CD4-positive, alpha-beta T cell (primary cell): ENCODE data around the gene METTL24. TPM values are rescaled to one million over a fixed set of nuclear protein-coding genes. Genes with fewer than 3 reads are reported as not detected.
A peak's percentile ranks its signal among the peaks of the same experiment; 100 is the strongest.

Experiments used
- ATAC-seq: fragments of 200-7000 bp; cut with Tn5 transposase; one replicate; pipeline ENCODE4 v1.10.0; 2022; ENCODE audit warnings: mild to moderate bottlenecking; ENCODE audit not compliant: poor library complexity
- CTCF ChIA-PET: fragments of 350-600 bp; sonication (Branson Sonifier 250); formaldehyde crosslinking; loops from one replicate; lab custom pipeline; 2021; ENCODE audit warnings: antibody characterized with exemption, inconsistent platforms; lab: Charles Lee
- POLR2A ChIA-PET: fragments of 350-600 bp; sonication (Branson Sonifier 250); formaldehyde crosslinking; loops from one replicate; lab custom pipeline; 2021; ENCODE audit warnings: antibody characterized with exemption, inconsistent platforms; lab: Charles Lee
- DNase-seq, 14 experiments: peaks; one replicate each; pipeline ENCODE4 v3.0.0-alpha.2; 2013 to 2020; ENCODE audit warnings: mixed read lengths in 2 of 14
- H3K27ac ChIP-seq, 2 donors: one replicate each; pipeline versions ENCODE4 v1.5.1 to v1.7.0; 2013; ENCODE audit warnings: low read length in 2 of 2, low read depth in 1 of 2, mild to moderate bottlenecking in 1 of 2
- H3K27me3 ChIP-seq, 2 experiments: 1 replicate in 1 of 2; 2 replicates in 1 of 2; pipeline versions ENCODE4 v1.6.1 to v1.7.0; 2013; ENCODE audit warnings: low read length in 2 of 2, control low read depth in 1 of 2, mild to moderate bottlenecking in 1 of 2, moderate library complexity in 1 of 2; ENCODE audit not compliant: insufficient read depth in 2 of 2, control insufficient read depth in 1 of 2
- H3K36me3 ChIP-seq: one replicate; pipeline ENCODE4 v1.6.1; 2013; ENCODE audit warnings: low read length, control low read depth; ENCODE audit not compliant: insufficient read depth
- H3K4me1 ChIP-seq: one replicate; pipeline ENCODE4 v1.6.1; 2013; ENCODE audit warnings: low read length, control low read depth; ENCODE audit not compliant: insufficient read depth
- H3K4me3 ChIP-seq: one replicate; pipeline ENCODE4 v1.5.1; 2013; ENCODE audit warnings: mild to moderate bottlenecking, low read length, moderate library complexity
- H3K9me3 ChIP-seq, 2 experiments: 1 replicate in 1 of 2; 2 replicates in 1 of 2; pipeline versions ENCODE4 v1.6.1 to v1.7.0; 2013; ENCODE audit warnings: low read length in 2 of 2, mild to moderate bottlenecking in 2 of 2, control low read depth in 1 of 2, moderate library complexity in 1 of 2; ENCODE audit not compliant: control insufficient read depth in 1 of 2, insufficient read depth in 1 of 2
- H3K27ac Mint-ChIP-seq: one replicate; pipeline ENCODE4 v1.8.0; 2020; ENCODE audit warnings: mixed read lengths
- H3K27me3 Mint-ChIP-seq: one replicate; pipeline ENCODE4 v1.8.0; 2021; ENCODE audit warnings: mixed read lengths
- H3K36me3 Mint-ChIP-seq: one replicate; pipeline ENCODE4 v1.8.0; 2021; ENCODE audit warnings: low read depth, mixed read lengths
- H3K4me1 Mint-ChIP-seq: one replicate; pipeline ENCODE4 v1.8.0; 2021; ENCODE audit warnings: low read depth, mixed read lengths
- H3K4me3 Mint-ChIP-seq: one replicate; pipeline ENCODE4 v1.8.0; 2020; ENCODE audit warnings: mild to moderate bottlenecking, mixed read lengths
- H3K9me3 Mint-ChIP-seq: one replicate; pipeline ENCODE4 v1.8.0; 2020; ENCODE audit warnings: mixed read lengths
- CTCF ChIP-seq: fragments of 200-600 bp; IDR thresholded peaks from one replicate; pipeline ENCODE4 v1.8.0; 2022; ENCODE audit warnings: antibody characterized with exemption, mild to moderate bottlenecking
- intact Hi-C, 2 experiments: fragments of 100-400 bp; cut with DNase I in 1 of 2; cut with micrococcal nuclease in 1 of 2; formaldehyde crosslinking; loops; one replicate each; pipeline versions ENCODE4 v1.15.1 to v1.9.0; 2023 to 2025; cut with DNase I, micrococcal nuclease
- total RNA-seq, 174 experiments: library from RNA in 2 of 174; stranded (reverse) in 2 of 174; gene quantifications; one replicate each; pipeline ENCODE4 v1.2.3 and lab custom pipeline; 2021 to 2026

Gene METTL24
- total RNA-seq, 2 experiments from 2014 or later: not detected

GRCh38 chr6:110366256-110366655, 8.1 kb upstream of the METTL24 start:
- Mint-ChIP-seq H3K9me3 (no peaks in the 10 kb centered on the region), H3K4me3 (peak overlapping the region; percentile 9), H3K27me3 (peaks cover 16% of the 10 kb centered on the region), H3K36me3 (no peaks in the 10 kb centered on the region), H3K4me1 (peaks cover 42% of the 10 kb centered on the region), H3K27ac (peak overlapping the region; percentile 50)
- ChIA-PET POLR2A (interaction anchor here (0.7 to 2.4 kb wide), 4 partner anchors 9 to 916 kb away, joined by 3 to 14 read pairs (median 3); no protein-coding TSS in a partner anchor), CTCF (no interaction called here)
- Histone ChIP-seq H3K4me1 (peaks cover 15% of the 10 kb centered on the region), H3K36me3 (no peaks in the 10 kb centered on the region), H3K27ac (no peak overlapping the region), H3K9me3 (no peaks in the 10 kb centered on the region), H3K27me3 (peaks cover 0 to 3% of the 10 kb centered on the region in 2 experiments), H3K4me3 (no peak overlapping the region)
- intact Hi-C loops: no loop called here
- ATAC-seq: no peak
- peak in 2 of 14 experiments; percentile 20 to 29 for DNase-seq
- no peak for TF ChIP-seq CTCF

GRCh38 chr6:110364364-110365105, 6.4 kb upstream of the METTL24 start:
- H3K36me3 ChIP-seq: no peaks in the 10 kb centered on the region
- no peak overlapping the region for H3K27ac Mint-ChIP-seq
- CTCF ChIA-PET: no interaction called here
- DNase-seq (no peak), ATAC-seq (no peak)
- no peak overlapping the region for H3K4me3 Mint-ChIP-seq
- no peak overlapping the region for H3K4me3 ChIP-seq
- no peaks in the 10 kb centered on the region for H3K9me3 Mint-ChIP-seq
- no peaks in the 10 kb centered on the region for H3K36me3 Mint-ChIP-seq
- POLR2A ChIA-PET: interaction anchor here (1.8 kb wide), 1 partner anchor 184 kb away, joined by 5 read pairs; the partner anchor contains the start of gene CDC40
- peaks cover 3 to 4% of the 10 kb centered on the region in 2 experiments for H3K27me3 ChIP-seq
- peaks cover 30% of the 10 kb centered on the region for H3K27me3 Mint-ChIP-seq
- intact Hi-C loops: no loop called here
- H3K4me1 ChIP-seq: peaks cover 15% of the 10 kb centered on the region
- no peak overlapping the region for H3K27ac ChIP-seq
- peaks cover 42% of the 10 kb centered on the region for H3K4me1 Mint-ChIP-seq
- H3K9me3 ChIP-seq: no peaks in the 10 kb centered on the region
- TF ChIP-seq CTCF: no peak

GRCh38 chr6:110363748-110364147, 5.6 kb upstream of the METTL24 start:
- Mint-ChIP-seq H3K4me1 (peaks cover 42% of the 10 kb centered on the region), H3K36me3 (no peaks in the 10 kb centered on the region), H3K9me3 (no peaks in the 10 kb centered on the region), H3K27me3 (peaks cover 38% of the 10 kb centered on the region), H3K4me3 (no peak overlapping the region), H3K27ac (no peak overlapping the region)
- Histone ChIP-seq H3K27ac (no peak overlapping the region), H3K9me3 (no peaks in the 10 kb centered on the region), H3K4me1 (peaks cover 15% of the 10 kb centered on the region), H3K4me3 (no peak overlapping the region), H3K27me3 (peaks cover 11% of the 10 kb centered on the region in 2 experiments), H3K36me3 (no peaks in the 10 kb centered on the region)
- CTCF ChIA-PET: interaction anchor here (1.5 kb wide), 1 partner anchor 12 kb away, joined by 3 read pairs; no protein-coding TSS in a partner anchor
- ATAC-seq (no peak), DNase-seq (no peak)
- intact Hi-C loops: no loop called here
- TF ChIP-seq CTCF: no peak
- POLR2A ChIA-PET: interaction anchor here (1.8 kb wide), 1 partner anchor 184 kb away, joined by 5 read pairs; the partner anchor contains the start of gene CDC40
